Transverse colon (tissue), 4 donors: ENCODE results near the gene SMPDL3A. TPM values are rescaled to one million over a fixed set of nuclear protein-coding genes. Genes with fewer than 3 reads are reported as not detected.

Experiments
- small RNA-seq, 4 donors: library from RNA; depleted of rRNA; stranded (forward); fragments of <200 nt; gene quantifications; one replicate each; pipeline ENCODE3, GENCODE V24; 2016
- total RNA-seq, 4 donors: library from RNA; depleted of rRNA; stranded (reverse); fragments of >200 nt; gene quantifications; one replicate each; pipeline ENCODE4 v1.1.0, GENCODE V29; 2016

Gene SMPDL3A
- total RNA-seq, 4 donors from 2014 or later = 10.1 to 353 (median 172) TPM

Small RNAs within 50 kb of the gene (small RNA-seq; reads per million reads assigned to genes)
- 0 to 0.55 (median 0) reads per million in 4 donors for gene RN7SL564P

Other genes starting within 250 kb of the SMPDL3A start
- gene PKIB, start 178.9 kb upstream of the SMPDL3A start, total RNA-seq = 100 to 1,000 TPM in 2 of 4 donors, 10 to 100 TPM in 2; 45.2 to 163 (median 96.1) TPM
- gene FABP7, start 9.5 kb upstream of the SMPDL3A start, total RNA-seq = under 1 TPM in 2 of 4 donors, not detected in 2; 0.48 to 0.55 TPM
- under 1 TPM in 2 of 4 donors, not detected in 2; 0.32 to 0.41 TPM for gene CLVS2, start 207.0 kb downstream of the SMPDL3A start, total RNA-seq